Measurements from ENCODE around the gene ZNF148.

The ZNF148 gene

DNA sequence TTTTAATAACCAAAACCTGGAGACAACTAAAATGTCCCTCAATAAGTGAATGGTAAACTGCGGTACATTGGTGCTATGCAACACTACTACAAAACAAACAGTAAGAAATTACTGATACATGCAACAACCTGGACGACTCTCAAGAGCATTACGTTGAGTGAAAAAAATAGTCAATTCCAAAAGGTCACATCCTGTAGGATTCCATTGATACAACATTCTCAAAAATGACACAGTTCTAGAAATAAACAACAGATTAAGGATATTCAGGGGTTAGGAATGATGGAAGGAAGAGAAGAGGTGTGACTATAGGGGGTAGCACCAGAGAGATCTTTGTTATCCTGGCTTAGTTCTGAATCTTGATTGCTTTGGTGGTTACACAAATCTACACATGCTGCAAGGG lies 72.2 kb downstream of the ZNF148 start:
- Histone ChIP-seq H3K9me2 (replicated peaks; ENCODE audit: insufficient read depth, low read length) (no peaks in the 10 kb centered on the region), H3K27me3 (replicated peaks; ENCODE audit: insufficient read depth, low read length) (no peaks in the 10 kb centered on the region), H3K27ac (ENCODE audit: low read length) (no peak overlapping the region), H4K20me1 (ENCODE audit: insufficient read depth, low read length) (no peaks in the 10 kb centered on the region), H3K4me3 (ENCODE audit: low read length) (no peak overlapping the region), H3K4me2 (ENCODE audit: low read depth, low read length) (no peak overlapping the region), H3K36me3 (replicated peaks; ENCODE audit: insufficient read depth, low read length) (no peaks in the 10 kb centered on the region), H2AFZ (ENCODE audit: low read length) (no peak overlapping the region), H3K4me1 (ENCODE audit: low read length) (no peaks in the 10 kb centered on the region), H3K79me2 (ENCODE audit: low read length) (peaks cover 52% of the 10 kb centered on the region), H3K9me3 (replicated peaks; ENCODE audit: insufficient read depth, low read length) (no peaks in the 10 kb centered on the region), H3F3A (ENCODE audit: insufficient read depth, low read length) (no peaks in the 10 kb centered on the region), H3K9ac (ENCODE audit: low read length) (no peak overlapping the region)
- TF ChIP-seq EZH2 (optimal IDR thresholded peaks at IDR 0.05; ENCODE audit: low read depth, low read length) (no peak), EZH2phosphoT487 (IDR thresholded peaks at IDR 0.05; ENCODE audit: low read length) (no peak)
- TF ChIP-seq, protein P1, sequence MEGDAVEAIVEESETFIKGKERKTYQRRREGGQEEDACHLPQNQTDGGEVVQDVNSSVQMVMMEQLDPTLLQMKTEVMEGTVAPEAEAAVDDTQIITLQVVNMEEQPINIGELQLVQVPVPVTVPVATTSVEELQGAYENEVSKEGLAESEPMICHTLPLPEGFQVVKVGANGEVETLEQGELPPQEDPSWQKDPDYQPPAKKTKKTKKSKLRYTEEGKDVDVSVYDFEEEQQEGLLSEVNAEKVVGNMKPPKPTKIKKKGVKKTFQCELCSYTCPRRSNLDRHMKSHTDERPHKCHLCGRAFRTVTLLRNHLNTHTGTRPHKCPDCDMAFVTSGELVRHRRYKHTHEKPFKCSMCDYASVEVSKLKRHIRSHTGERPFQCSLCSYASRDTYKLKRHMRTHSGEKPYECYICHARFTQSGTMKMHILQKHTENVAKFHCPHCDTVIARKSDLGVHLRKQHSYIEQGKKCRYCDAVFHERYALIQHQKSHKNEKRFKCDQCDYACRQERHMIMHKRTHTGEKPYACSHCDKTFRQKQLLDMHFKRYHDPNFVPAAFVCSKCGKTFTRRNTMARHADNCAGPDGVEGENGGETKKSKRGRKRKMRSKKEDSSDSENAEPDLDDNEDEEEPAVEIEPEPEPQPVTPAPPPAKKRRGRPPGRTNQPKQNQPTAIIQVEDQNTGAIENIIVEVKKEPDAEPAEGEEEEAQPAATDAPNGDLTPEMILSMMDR (IDR thresholded peaks at IDR 0.05; ENCODE audit: low read length) = no peak
- DNase-seq = no peak

DNA sequence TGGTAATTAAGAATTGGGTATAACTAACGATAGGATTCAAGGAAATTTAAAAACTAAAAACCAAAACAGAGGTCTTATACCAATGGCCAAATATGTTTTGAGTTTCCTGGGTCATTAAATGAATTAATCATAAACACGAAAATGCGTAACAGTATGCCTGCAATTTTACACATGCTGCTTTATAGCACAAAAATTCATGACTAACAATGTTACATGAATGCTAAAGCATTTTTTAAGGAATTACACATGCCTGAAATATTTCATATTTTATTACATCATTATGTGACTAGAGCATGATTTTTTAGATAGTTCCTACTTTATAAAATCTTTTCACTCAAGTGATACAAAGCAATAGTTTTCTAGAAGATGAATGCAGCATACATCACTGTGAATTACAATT lies 74.7 kb downstream of the ZNF148 start:
- Histone ChIP-seq H3K9me2 (replicated peaks; ENCODE audit: insufficient read depth, low read length) (no peaks in the 10 kb centered on the region), H3K9ac (ENCODE audit: low read length) (no peak overlapping the region), H3K27me3 (replicated peaks; ENCODE audit: insufficient read depth, low read length) (no peaks in the 10 kb centered on the region), H3K4me2 (ENCODE audit: low read depth, low read length) (no peak overlapping the region), H3K4me1 (ENCODE audit: low read length) (no peaks in the 10 kb centered on the region), H3K9me3 (replicated peaks; ENCODE audit: insufficient read depth, low read length) (no peaks in the 10 kb centered on the region), H3K36me3 (replicated peaks; ENCODE audit: insufficient read depth, low read length) (no peaks in the 10 kb centered on the region), H4K20me1 (ENCODE audit: insufficient read depth, low read length) (no peaks in the 10 kb centered on the region), H3F3A (ENCODE audit: insufficient read depth, low read length) (no peaks in the 10 kb centered on the region), H2AFZ (ENCODE audit: low read length) (no peak overlapping the region), H3K27ac (ENCODE audit: low read length) (no peak overlapping the region), H3K79me2 (ENCODE audit: low read length) (peaks cover 34% of the 10 kb centered on the region), H3K4me3 (ENCODE audit: low read length) (no peak overlapping the region)
- no peak for DNase-seq
- TF ChIP-seq, protein P1 (IDR thresholded peaks at IDR 0.05; ENCODE audit: low read length) = no peak
- no peak for TF ChIP-seq EZH2 (optimal IDR thresholded peaks at IDR 0.05; ENCODE audit: low read depth, low read length)
- no peak for TF ChIP-seq EZH2phosphoT487 (IDR thresholded peaks at IDR 0.05; ENCODE audit: low read length)

DNA sequence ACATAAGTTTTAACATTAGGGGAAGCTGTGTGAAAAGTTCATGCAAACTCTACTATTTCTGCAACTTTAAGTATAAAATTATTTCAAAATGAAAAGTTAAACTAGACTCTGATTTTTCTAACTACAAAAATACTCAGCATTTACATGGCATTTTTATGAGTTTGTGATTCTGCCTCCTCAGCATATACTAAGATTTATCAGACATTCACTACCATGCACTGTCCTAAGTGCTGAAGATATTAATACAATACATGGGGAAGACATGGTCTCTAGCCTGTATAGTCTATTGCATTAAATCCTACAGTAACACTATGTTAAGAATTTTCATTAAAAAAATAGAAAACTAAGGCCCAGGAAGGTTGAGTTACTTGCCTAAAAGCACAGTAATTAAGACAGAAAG lies 80.7 kb downstream of the ZNF148 start:
- no peak overlapping the region for H2AFZ ChIP-seq (ENCODE audit: low read length)
- no peak for DNase-seq
- H4K20me1 ChIP-seq (ENCODE audit: insufficient read depth, low read length) = no peaks in the 10 kb centered on the region
- H3K36me3 ChIP-seq (replicated peaks; ENCODE audit: insufficient read depth, low read length) = no peaks in the 10 kb centered on the region
- no peaks in the 10 kb centered on the region for H3K9me2 ChIP-seq (replicated peaks; ENCODE audit: insufficient read depth, low read length)
- H3K4me2 ChIP-seq (ENCODE audit: low read depth, low read length) = no peak overlapping the region
- no peaks in the 10 kb centered on the region for H3K27me3 ChIP-seq (replicated peaks; ENCODE audit: insufficient read depth, low read length)
- no peak overlapping the region for H3K27ac ChIP-seq (ENCODE audit: low read length)
- no peaks in the 10 kb centered on the region for H3K4me1 ChIP-seq (ENCODE audit: low read length)
- TF ChIP-seq EZH2 (optimal IDR thresholded peaks at IDR 0.05; ENCODE audit: low read depth, low read length) (no peak), EZH2phosphoT487 (IDR thresholded peaks at IDR 0.05; ENCODE audit: low read length) (no peak)
- TF ChIP-seq, protein P1 (IDR thresholded peaks at IDR 0.05; ENCODE audit: low read length) = no peak
- H3K4me3 ChIP-seq (ENCODE audit: low read length) = no peak overlapping the region
- no peak overlapping the region for H3K9ac ChIP-seq (ENCODE audit: low read length)
- H3F3A ChIP-seq (ENCODE audit: insufficient read depth, low read length) = no peaks in the 10 kb centered on the region
- H3K79me2 ChIP-seq (ENCODE audit: low read length) = no peaks in the 10 kb centered on the region; the same call in 1 of the 2 replicates
- H3K9me3 ChIP-seq (replicated peaks; ENCODE audit: insufficient read depth, low read length) = no peaks in the 10 kb centered on the region
